AG10803 (cell line): ENCODE measurements around the gene FAM50B.

Source experiments
- DNase-seq: peaks from one replicate; pipeline ENCODE4 v3.0.0; 2010; ENCODE audit warnings: low read depth
- H3K4me3 ChIP-seq: 2 replicates; pipeline ENCODE4 v1.5.1; 2011; ENCODE audit warnings: mild to moderate bottlenecking, low read length, control low read depth
- TF ChIP-seq, protein P1 (sequence below): conservative IDR thresholded peaks from 2 replicates; pipeline ENCODE4 v1.5.1; 2011; ENCODE audit warnings: mild to moderate bottlenecking, low read length, control low read depth, inconsistent platforms

The FAM50B gene

DNA sequence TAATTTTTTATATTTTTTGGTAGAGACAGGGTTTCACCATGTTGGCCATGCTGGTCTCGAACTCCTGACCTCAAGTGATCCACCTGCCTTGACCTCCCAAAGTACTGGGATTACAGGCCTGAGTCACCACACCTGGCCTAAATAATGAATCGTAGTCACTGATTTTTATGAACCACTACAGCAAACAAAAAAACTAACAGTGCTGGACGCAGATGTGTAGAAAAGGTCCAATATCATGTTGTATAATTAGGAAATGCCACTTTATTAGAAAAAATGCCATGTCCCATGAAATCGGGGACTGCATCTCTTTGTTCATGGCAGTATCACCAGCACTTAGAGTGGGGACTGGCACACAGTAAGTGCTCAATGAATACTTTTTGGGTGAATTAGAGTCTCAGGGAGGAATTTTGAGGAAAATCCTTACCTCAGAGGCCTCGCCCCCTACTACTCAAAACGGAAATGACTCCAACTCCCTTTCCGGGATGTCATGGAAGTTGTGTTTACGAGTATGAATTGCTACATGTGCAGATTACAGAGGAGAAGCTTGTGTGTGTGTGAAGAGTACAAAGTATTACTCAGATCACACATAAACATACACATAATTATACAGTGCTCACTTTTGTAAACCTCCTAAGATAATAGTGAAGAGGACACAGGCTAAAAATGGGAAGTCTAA lies 43.6 kb upstream of the FAM50B start:
- no peak for DNase-seq
- H3K4me3 ChIP-seq: no peak overlapping the region
- TF ChIP-seq, protein P1, sequence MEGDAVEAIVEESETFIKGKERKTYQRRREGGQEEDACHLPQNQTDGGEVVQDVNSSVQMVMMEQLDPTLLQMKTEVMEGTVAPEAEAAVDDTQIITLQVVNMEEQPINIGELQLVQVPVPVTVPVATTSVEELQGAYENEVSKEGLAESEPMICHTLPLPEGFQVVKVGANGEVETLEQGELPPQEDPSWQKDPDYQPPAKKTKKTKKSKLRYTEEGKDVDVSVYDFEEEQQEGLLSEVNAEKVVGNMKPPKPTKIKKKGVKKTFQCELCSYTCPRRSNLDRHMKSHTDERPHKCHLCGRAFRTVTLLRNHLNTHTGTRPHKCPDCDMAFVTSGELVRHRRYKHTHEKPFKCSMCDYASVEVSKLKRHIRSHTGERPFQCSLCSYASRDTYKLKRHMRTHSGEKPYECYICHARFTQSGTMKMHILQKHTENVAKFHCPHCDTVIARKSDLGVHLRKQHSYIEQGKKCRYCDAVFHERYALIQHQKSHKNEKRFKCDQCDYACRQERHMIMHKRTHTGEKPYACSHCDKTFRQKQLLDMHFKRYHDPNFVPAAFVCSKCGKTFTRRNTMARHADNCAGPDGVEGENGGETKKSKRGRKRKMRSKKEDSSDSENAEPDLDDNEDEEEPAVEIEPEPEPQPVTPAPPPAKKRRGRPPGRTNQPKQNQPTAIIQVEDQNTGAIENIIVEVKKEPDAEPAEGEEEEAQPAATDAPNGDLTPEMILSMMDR: no peak

DNA sequence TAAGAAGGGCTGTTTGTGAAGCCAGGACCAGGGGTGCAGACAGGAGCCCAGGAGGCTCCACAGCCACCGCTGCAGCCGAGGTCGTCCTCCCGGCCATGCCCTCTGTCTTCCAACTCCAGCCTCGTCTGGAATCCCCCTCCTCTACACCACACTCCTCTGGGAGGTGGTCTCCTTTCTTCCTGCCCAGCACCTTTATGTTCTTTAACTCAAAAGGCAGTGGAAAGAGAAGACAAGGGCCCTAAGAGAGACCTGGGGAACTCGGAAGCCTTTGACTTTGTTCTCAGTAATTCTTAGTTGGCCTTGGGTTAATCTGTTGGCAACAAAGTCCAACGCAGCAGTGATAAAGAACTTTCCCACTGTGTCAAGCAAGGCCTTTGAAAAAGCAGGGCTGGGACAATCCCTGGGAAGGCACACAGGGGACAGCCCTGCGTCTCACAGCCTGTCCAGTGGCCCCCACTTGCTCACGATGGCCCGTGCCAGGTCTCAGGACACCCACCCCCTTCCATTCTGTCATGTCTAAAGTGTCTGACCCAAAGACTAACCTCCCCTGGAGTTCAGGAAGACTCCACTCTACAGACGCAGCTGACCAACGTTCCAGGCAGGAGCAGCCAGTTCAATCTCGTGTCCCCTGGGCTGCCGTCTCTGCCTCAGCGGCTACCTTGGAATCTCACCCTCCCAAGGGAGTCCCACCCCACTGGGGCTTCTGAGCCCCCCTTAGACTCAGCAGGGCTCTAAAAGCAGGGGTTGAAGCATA lies 42.8 kb upstream of the FAM50B start:
- H3K4me3 ChIP-seq: no peak overlapping the region
- TF ChIP-seq, protein P1: no peak
- no peak for DNase-seq

- TF ChIP-seq, protein P1: no peak
- DNase-seq: no peak
Observed at GRCh38 chr6:3808199-3808598, 41.0 kb upstream of the FAM50B start.

DNA sequence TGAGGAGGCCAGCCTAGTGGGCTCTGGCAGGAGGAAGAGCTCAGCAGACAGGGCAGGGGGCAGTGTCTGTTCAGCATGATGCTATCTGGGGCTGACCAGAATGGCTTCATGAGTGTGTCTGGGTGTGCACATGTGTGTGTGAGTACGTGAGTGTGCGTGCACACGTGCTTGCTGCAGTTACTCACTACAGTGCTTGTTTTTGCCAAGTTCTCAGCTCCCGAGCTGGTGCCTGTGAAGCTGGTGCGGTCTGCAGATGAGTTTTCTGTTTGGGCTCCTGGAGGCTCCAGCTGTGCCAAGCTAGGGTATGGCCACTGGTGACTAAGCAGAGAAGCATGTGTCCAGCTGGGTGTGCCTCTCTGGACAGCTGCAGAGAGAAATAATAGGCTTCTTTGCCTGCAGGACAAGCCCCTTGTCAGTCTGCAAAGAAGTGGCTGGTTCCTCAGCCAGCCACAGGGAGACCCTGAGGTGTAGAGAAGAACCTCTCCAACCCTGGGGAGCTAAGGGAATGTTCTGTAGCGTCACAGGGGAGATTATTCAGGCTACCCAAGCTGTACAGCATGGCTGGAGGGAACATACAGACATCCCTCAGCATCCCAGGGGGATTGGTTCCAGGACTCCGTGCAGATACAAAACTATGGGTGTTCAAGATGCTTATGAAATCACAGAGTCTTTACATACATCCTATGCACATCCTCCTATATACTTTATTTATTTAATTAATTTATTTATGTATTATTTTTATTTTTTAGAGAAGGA lies 40.2 kb upstream of the FAM50B start:
- H3K4me3 ChIP-seq: no peak overlapping the region
- peak; percentile 96 for DNase-seq
- TF ChIP-seq, protein P1: peak; percentile 40

More at GRCh38 chr6:3808199-3808598, 41.0 kb upstream of the FAM50B start:
- H3K4me3 ChIP-seq: no peak overlapping the region

- TF ChIP-seq, protein P1: no peak
- no peak overlapping the region for H3K4me3 ChIP-seq
- DNase-seq: no peak
Observed at GRCh38 chr6:3809515-3809891, 39.7 kb upstream of the FAM50B start.

GRCh38 chr6:3809982-3810381 lies 39.2 kb upstream of the FAM50B start:
- no peak for DNase-seq
- no peak overlapping the region for H3K4me3 ChIP-seq
- TF ChIP-seq, protein P1: no peak

DNA sequence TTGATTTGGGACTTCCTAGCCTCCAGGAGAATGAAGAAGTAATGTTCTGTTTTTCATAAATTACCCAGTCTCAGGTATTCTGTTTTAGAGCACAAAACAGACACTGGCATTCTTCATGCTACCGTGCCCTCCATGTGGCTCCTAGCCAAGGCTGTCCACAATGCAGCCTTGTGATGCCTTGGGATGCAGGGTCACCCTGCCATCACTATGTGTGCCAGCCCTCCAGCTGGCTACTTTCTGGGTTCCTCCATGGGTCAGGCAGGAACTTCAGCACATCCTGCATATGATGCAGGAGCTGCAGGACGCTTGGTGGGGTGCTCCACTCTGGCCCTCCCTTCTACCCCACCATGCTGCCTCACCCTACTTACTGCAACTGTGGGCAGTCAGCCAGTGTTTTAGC lies 38.0 kb upstream of the FAM50B start:
- no peak for DNase-seq
- no peak overlapping the region for H3K4me3 ChIP-seq
- TF ChIP-seq, protein P1: no peak
